ENCODE data around the gene IRF3. TPM values are rescaled to one million over a fixed set of nuclear protein-coding genes. Genes with fewer than 3 reads are reported as not detected.

IRF3 gene, protein sequence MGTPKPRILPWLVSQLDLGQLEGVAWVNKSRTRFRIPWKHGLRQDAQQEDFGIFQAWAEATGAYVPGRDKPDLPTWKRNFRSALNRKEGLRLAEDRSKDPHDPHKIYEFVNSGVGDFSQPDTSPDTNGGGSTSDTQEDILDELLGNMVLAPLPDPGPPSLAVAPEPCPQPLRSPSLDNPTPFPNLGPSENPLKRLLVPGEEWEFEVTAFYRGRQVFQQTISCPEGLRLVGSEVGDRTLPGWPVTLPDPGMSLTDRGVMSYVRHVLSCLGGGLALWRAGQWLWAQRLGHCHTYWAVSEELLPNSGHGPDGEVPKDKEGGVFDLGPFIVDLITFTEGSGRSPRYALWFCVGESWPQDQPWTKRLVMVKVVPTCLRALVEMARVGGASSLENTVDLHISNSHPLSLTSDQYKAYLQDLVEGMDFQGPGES
- total RNA-seq (2014; rRNA removed; shearing (Covaris generic)) = 23.3 and 27.6 TPM in 2 replicates
- 43.8 and 82.9 TPM in 2 replicates for polyA plus RNA-seq (2015; cell fraction: cytosol; rRNA removed)
- 67.2 and 107 TPM in 2 replicates for polyA plus RNA-seq (2015; cell fraction: nucleus; rRNA removed)

GRCh38 chr19:49665351-49666119 is at the start of gene IRF3, which contains the start of gene BCL2L12:
Gene IRF3, minus strand, starts transcription at chr19:49665857. Its CDS starts 1,019 bp downstream, at chr19:49664838.
Gene BCL2L12, plus strand, starts transcription at chr19:49665933. Its CDS starts 760 bp downstream, at chr19:49666693.
- in situ Hi-C loops (cut with HindIII; ENCODE audit: low pct_unique_long_range_greater_than_20kb, low sequenced_read_pairs) = no loop called here

GRCh38 chr19:49713236-49713845 is 47.7 kb upstream of the IRF3 start:
- in situ Hi-C loops (cut with HindIII; ENCODE audit: low pct_unique_long_range_greater_than_20kb, low sequenced_read_pairs) = no loop called here
- no peak for DNase-seq (ENCODE audit: low read depth, low spot score)

More at GRCh38 chr19:49665351-49666119, at the start of gene IRF3, which contains the start of gene BCL2L12:
- DNase-seq (ENCODE audit: low read depth, low spot score) = peak; percentile 93

GRCh38 chr19:49712397-49712859 is 46.8 kb upstream of the IRF3 start:
- in situ Hi-C loops (cut with HindIII; ENCODE audit: low pct_unique_long_range_greater_than_20kb, low sequenced_read_pairs) = no loop called here
- peak; percentile 89 for DNase-seq (ENCODE audit: low read depth, low spot score)

DNA sequence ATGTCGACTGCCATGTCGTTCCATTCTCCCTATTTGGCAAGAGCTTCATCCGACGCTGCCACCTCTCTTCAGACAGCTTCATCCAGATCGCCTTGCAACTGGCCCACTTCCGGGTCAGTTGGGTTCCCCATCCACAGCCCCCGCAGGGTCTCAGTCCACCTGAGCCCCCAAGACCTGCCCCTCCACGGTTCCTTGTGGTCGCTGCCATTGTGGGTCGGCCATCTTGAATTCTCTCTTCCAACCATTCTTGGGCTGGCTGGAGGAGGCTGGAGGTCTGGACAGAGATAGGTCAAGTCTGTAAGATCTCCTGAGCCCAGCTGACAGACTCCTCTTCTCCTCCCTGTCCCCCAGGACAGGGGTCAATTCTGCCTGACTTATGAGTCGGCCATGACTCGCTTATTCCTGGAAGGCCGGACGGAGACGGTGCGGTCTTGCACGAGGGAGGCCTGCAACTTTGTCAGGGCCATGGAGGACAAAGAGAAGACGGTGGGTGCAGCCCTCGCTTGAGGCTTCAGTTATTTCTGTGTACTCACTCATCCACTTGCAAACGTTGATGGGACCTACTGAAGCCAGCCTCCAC is 44.8 kb upstream of the IRF3 start:
- in situ Hi-C loops (cut with HindIII; ENCODE audit: low pct_unique_long_range_greater_than_20kb, low sequenced_read_pairs) = no loop called here
- no peak for DNase-seq (ENCODE audit: low read depth, low spot score)

DNA sequence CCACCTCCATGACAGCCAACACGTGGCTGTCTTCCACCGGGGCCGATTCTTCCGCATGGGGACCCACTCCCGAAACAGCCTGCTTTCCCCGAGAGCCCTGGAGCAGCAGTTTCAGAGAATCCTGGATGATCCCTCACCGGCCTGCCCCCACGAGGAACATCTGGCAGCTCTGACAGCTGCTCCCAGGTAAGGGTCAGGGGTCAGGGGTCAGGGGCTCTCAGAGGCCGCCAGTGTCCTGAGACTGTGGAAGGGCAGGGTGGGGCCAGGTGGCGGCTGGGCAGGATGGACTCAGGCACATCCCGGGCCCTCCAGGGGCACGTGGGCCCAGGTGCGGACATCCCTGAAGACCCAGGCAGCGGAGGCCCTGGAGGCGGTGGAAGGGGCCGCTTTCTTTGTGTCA is 40.3 kb upstream of the IRF3 start:
- DNase-seq (ENCODE audit: low read depth, low spot score) = no peak
- in situ Hi-C loops (cut with HindIII; ENCODE audit: low pct_unique_long_range_greater_than_20kb, low sequenced_read_pairs) = no loop called here

DNA sequence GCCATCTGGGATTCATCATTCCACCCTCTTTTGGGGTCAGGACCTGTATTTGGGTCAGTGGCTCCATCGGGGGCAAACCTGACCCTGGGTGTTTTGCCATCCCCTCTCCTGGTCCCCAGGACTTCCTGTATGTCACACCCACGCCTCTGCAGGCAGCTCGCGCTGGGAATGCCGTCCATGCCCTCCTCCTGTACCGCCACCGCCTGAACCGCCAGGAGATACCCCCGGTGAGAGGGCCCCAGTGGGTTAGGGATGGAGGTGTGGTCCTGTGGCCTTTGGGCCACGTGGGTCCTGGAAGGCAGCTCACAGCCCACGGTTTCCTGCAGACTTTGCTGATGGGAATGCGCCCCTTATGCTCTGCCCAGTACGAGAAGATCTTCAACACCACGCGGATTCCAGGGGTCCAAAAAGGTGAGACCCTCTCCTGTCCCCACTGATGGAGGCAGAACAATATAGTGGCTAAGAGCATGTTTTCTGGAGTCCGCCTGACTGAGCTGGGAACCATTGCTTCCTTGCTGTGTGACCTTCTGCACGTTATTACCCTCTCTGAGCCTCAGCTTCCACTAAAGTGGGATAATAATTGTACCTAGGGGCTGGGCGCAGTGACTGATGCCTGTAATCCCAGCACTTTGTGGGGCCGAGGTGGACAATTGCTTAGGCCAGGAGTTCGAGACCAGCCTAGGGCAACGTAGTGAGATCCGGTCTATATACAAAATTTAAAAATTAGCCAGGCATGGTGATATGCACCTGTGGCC is 39.4 kb upstream of the IRF3 start:
- DNase-seq (ENCODE audit: low read depth, low spot score) = no peak
- in situ Hi-C loops (cut with HindIII; ENCODE audit: low pct_unique_long_range_greater_than_20kb, low sequenced_read_pairs) = no loop called here

- in situ Hi-C loops (cut with HindIII; ENCODE audit: low pct_unique_long_range_greater_than_20kb, low sequenced_read_pairs) = no loop called here
- no peak for DNase-seq (ENCODE audit: low read depth, low spot score)
Measured at GRCh38 chr19:49701271-49701786, 35.7 kb upstream of the IRF3 start.

DNA sequence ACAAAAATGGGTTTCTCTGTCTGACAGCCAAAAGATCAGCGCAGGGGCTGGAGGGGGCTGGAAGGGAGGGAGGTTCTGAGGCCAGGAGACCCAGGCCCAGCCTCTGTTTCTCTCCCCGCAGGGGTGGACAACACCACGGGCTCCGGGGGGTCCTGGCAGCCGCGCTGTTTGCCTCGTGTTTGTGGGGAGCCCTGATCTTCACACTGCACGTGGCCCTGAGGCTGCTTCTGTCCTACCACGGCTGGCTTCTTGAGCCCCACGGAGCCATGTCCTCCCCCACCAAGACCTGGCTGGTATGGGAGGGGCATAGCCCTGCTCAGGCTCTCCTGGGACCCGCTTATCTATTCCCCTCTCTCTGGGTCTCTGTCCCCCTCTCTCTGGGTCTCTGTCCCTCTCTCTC is 34.9 kb upstream of the IRF3 start:
- DNase-seq (ENCODE audit: low read depth, low spot score) = no peak
- in situ Hi-C loops (cut with HindIII; ENCODE audit: low pct_unique_long_range_greater_than_20kb, low sequenced_read_pairs) = no loop called here

DNA sequence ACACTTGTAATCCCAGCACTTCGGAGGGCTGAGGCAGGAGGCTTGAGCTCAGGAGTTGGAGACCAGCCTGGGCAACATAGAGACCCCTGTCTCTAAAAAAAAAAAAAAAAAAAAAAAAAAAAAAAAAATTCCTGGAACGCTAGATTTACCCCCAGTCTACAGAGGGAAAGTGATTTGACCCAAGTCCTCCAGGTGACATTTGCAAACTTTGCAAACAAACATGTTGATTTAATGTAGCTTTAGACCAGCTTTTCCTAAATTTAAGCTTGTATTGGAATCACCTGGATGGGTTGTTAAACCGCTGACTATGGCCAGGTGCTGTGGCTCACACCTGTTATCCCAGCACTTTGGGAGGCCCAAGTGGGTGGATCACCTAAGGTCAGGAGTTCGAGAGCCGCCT is 33.7 kb upstream of the IRF3 start:
- in situ Hi-C loops (cut with HindIII; ENCODE audit: low pct_unique_long_range_greater_than_20kb, low sequenced_read_pairs) = no loop called here

DNA sequence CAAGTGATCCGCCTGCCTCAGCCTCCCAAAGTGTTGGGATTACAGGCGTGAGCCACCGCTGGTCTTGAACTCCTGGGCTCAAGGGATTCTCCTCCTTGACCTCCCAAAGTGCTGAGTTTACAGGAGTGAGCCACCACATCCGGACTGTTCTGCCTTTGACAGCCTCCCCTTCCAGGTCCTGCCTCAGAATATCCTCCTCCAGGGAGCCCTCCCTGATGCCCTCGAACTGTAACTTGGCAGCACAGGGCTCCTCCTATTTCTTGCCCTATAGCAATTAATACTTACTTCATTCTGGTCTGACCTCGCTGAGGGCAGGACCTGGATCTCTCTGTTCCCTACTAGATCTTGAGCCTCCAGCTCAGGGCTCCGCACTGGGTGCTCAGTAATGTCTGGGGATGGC is 31.2 kb upstream of the IRF3 start:
- DNase-seq (ENCODE audit: low read depth, low spot score) = no peak
- in situ Hi-C loops (cut with HindIII; ENCODE audit: low pct_unique_long_range_greater_than_20kb, low sequenced_read_pairs) = no loop called here

More for the DNA sequence above, 33.7 kb upstream of the IRF3 start:
- no peak for DNase-seq (ENCODE audit: low read depth, low spot score)

DNA sequence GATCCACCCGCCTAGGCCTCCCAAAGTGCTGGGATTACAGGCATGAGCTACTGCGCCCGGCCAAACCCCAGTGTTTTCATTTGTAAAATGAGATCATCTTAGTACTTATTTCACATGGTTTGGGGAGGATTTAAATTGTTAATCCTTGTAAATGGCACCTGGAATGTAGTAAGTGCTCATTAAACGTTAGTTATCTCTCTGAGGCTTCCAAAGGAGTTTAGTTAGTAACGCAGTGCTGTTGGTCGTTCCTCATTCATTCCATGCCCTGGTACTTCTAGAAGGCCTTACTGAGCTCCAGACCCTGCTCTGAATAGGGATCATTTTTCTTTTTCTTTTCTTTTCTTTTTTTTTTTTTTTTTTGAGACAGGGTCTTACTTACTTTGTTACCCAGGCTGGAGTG is 30.5 kb upstream of the IRF3 start:
- in situ Hi-C loops (cut with HindIII; ENCODE audit: low pct_unique_long_range_greater_than_20kb, low sequenced_read_pairs) = no loop called here
- no peak for DNase-seq (ENCODE audit: low read depth, low spot score)

- no peak for DNase-seq (ENCODE audit: low read depth, low spot score)
Measured at GRCh38 chr19:49692147-49692506, 26.5 kb upstream of the IRF3 start.

GRCh38 chr19:49691243-49692146 is 25.8 kb upstream of the IRF3 start:
- in situ Hi-C loops (cut with HindIII; ENCODE audit: low pct_unique_long_range_greater_than_20kb, low sequenced_read_pairs) = no loop called here
- no peak for DNase-seq (ENCODE audit: low read depth, low spot score)

More at GRCh38 chr19:49692147-49692506, 26.5 kb upstream of the IRF3 start:
- in situ Hi-C loops (cut with HindIII; ENCODE audit: low pct_unique_long_range_greater_than_20kb, low sequenced_read_pairs) = no loop called here

DNA sequence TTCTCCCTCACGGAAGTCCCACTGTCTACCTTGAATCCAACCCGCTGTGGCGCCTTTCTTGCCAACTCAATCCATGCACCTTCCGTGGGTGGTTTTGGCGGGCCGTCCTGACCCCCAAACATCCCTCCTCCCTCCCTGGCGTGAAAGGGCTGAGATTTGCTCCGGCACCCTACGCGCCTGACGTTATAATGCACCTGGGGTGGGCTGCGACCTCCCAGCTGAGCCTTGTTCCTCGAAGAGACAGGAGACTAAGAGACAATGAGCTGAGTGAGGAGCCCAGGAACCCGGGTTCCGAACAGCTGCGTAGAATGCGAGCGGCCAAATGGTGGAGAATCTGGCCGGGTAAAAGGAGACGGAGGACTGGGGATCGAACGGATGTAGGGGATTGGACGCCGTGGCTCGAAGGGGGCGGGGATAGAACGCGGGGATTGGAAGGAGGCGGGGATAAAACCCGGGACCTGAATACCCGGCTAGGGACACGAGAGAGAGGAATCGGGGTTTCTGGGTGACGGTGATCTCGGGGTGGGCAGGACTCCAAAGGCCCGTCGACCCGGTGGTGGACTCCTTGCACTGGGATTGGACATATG is 25.1 kb upstream of the IRF3 start, which contains the start of gene CPT1C:
Gene CPT1C (plus strand): TSS at position 461 of the 587 bp plus-strand sequence. CDS start 1,137 bp downstream, outside the sequence.
- no peak for DNase-seq (ENCODE audit: low read depth, low spot score)
- in situ Hi-C loops (cut with HindIII; ENCODE audit: low pct_unique_long_range_greater_than_20kb, low sequenced_read_pairs) = no loop called here

- in situ Hi-C loops (cut with HindIII; ENCODE audit: low pct_unique_long_range_greater_than_20kb, low sequenced_read_pairs) = no loop called here
- no peak for DNase-seq (ENCODE audit: low read depth, low spot score)
Measured at GRCh38 chr19:49690079-49690655, 24.5 kb upstream of the IRF3 start.

Data from SK-MEL-5 (cell line).